ENCODE measurements around the gene LCE6A. TPM values are rescaled to one million over a fixed set of nuclear protein-coding genes. Genes with fewer than 3 reads are reported as not detected.

LCE6A gene
- total and polyA plus RNA-seq, 2 donors: not detected

- Histone ChIP-seq H3K4me3 (ENCODE audit: low read depth, low read length) (no peak overlapping the region), H3K27ac (ENCODE audit: low read depth) (no peak overlapping the region), H3K36me3 (ENCODE audit: insufficient read depth) (no peaks in the 10 kb centered on the region), H3K4me1 (ENCODE audit: insufficient read depth) (no peaks in the 10 kb centered on the region)
- DNase-seq (ENCODE audit: extremely low spot score): no peak
- WGBS: 81% methylated on average over 3 of the region's 3 CpGs
Measured at GRCh38 chr1:152860129-152860528, 17.5 kb downstream of the LCE6A start.

DNA sequence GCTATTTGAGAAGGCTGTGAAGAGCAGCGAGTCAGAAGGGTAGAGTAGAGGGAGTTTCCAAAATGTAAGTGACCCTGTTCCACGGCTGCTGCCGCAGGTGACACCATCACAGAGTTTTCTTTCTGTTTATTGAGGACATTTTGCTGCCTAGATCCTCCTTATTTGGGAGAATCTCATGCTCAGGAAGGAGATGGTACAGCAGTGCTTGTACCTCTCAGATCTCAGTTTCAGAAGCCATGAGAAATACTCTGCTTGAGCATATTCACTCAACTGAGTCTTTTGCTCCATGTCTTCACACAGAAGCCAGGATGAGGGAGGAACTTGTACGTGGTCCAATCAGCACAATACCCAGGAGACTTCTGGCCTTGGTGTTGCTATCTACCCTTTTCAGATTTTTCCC lies 18.7 kb downstream of the LCE6A start:
- 88% methylated on average over 4 of the region's 4 CpGs for WGBS
- Histone ChIP-seq H3K36me3 (ENCODE audit: insufficient read depth) (no peaks in the 10 kb centered on the region), H3K4me3 (ENCODE audit: low read depth, low read length) (no peak overlapping the region), H3K27ac (ENCODE audit: low read depth) (no peak overlapping the region), H3K4me1 (ENCODE audit: insufficient read depth) (no peaks in the 10 kb centered on the region)
- no peak for DNase-seq (ENCODE audit: extremely low spot score)

DNA sequence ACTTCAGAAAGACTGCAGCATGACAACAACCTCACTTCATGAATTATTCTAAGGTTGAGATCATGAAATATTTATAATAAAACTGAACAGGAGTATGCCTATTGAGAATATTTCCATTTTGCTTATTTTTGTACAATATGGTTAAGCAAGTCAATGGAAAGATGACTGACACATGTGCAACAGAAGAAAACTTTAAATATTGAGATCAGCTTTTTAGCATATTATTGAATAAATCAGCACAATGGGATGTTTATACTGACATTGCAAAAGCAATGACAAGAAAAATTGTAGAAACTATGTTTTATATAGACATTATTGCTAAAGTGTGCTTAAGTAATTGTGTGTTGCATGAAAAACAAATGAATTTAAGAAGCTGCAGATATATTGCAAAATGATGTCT lies 21.8 kb downstream of the LCE6A start:
- no peaks in the 10 kb centered on the region for H3K36me3 ChIP-seq (ENCODE audit: insufficient read depth)
- no peak overlapping the region for H3K4me3 ChIP-seq (ENCODE audit: low read depth, low read length)
- DNase-seq (ENCODE audit: extremely low spot score): no peak
- H3K27ac ChIP-seq (ENCODE audit: low read depth): no peak overlapping the region
- H3K4me1 ChIP-seq (ENCODE audit: insufficient read depth): no peaks in the 10 kb centered on the region

- Histone ChIP-seq H3K36me3 (ENCODE audit: insufficient read depth) (no peaks in the 10 kb centered on the region), H3K4me3 (ENCODE audit: low read depth, low read length) (no peak overlapping the region), H3K27ac (ENCODE audit: low read depth) (peak overlapping the region; percentile 12), H3K4me1 (ENCODE audit: insufficient read depth) (no peaks in the 10 kb centered on the region)
- 89% methylated on average over 2 of the region's 2 CpGs for WGBS
- no peak for DNase-seq (ENCODE audit: extremely low spot score)
Measured at GRCh38 chr1:152866321-152866720, 23.7 kb downstream of the LCE6A start.

DNA sequence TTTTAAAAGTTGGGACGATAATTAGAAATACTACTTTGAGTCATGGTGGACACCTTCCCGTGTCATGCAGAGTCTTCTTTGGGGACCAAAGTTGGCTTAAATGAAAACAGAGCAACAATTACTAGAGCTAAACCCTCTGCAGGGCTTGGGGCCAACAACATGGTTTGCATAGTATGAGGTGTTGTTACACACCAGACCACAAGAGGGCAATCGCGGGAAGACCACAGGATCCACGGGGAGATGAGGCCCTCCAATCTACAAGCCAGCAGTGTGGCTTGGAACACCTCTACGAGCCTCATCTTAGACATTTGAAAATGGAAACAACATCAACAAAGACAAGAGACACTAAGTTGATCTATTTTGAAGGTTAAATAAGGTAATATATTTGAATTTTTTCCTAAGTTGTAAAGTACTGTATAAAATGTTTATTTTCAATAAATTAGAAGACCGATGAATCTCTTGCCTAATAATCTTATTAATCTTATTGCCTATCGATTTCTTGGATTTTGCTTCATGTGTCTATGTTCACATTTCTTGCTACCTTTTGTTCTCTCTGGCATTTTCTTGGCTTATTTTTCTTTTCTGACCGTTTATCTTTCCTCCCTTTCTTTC lies 27.3 kb downstream of the LCE6A start:
- peak; percentile 18 for DNase-seq (ENCODE audit: extremely low spot score)
- Histone ChIP-seq H3K36me3 (ENCODE audit: insufficient read depth) (no peaks in the 10 kb centered on the region), H3K27ac (ENCODE audit: low read depth) (no peak overlapping the region), H3K4me1 (ENCODE audit: insufficient read depth) (no peaks in the 10 kb centered on the region), H3K4me3 (ENCODE audit: low read depth, low read length) (no peak overlapping the region)
- 42% methylated on average over 9 of the region's 9 CpGs for WGBS

DNA sequence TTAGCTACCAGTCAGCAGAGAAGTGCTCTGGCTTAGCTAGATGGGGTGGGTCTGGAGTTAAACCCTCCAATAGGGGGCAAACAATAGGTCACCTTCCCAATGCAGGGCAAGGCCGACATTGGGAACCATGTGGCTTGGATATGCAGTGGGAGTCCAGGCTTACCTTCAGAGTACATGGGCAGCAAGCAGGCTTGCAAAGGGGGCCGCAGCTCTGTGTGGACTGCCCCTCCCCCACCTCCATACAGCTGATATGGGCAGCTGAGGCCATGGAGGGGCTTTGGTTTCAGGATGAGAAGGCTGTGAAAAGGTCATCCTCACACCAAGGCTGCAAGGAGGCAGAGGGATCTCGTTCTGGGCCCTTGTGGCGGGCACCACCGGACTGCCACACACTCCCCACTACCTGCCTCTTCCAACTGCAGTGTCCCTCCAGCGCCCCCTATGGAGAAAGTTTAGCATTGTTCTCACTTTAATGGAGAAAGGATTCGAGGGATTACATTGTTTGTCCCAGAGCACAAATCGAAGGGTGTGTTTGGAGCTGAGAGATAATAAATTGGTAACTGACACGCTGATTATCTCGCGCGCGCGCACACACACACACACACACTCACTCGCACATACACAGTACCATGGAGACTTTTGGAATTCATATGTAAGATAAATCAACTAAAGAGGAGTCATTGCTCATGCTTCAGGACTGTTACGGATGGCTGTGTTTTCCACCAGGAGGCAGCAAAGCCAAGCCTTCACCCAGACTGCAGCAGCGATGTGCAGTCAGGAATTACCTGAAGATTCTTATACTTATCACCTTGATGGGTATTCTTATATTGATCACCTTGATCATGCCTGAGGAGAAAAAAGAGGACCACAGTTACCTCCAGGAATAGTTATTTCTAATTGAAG lies 28.4 kb downstream of the LCE6A start:
- 47% methylated on average over 17 of the region's 17 CpGs for WGBS
- Histone ChIP-seq H3K27ac (ENCODE audit: low read depth) (no peak overlapping the region), H3K4me1 (ENCODE audit: insufficient read depth) (no peaks in the 10 kb centered on the region), H3K36me3 (ENCODE audit: insufficient read depth) (no peaks in the 10 kb centered on the region), H3K4me3 (ENCODE audit: low read depth, low read length) (no peak overlapping the region)
- no peak for DNase-seq (ENCODE audit: extremely low spot score)

DNA sequence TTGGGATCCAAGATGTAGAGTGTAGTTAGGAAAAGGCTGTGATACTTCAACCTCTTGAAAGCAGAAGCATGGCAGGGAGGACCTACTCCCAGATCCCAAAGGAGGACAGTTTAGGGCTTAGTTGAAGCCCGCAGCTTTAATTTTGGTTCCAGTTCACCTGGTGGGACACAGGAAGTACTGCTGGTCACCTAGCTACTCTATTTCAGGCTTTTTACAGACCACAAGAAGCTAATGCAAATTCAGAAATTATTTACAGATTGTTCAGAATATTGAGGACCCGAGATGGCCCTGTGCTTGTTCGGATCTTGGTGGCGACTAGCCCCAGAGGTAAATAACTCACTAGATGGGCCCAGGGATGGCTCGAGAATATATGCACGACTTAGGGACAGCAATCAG lies 29.1 kb downstream of the LCE6A start:
- no peak for DNase-seq (ENCODE audit: extremely low spot score)
- Histone ChIP-seq H3K4me3 (ENCODE audit: low read depth, low read length) (no peak overlapping the region), H3K4me1 (ENCODE audit: insufficient read depth) (no peaks in the 10 kb centered on the region), H3K36me3 (ENCODE audit: insufficient read depth) (no peaks in the 10 kb centered on the region), H3K27ac (ENCODE audit: low read depth) (no peak overlapping the region)
- 90% methylated on average over 6 of the region's 6 CpGs for WGBS

DNA sequence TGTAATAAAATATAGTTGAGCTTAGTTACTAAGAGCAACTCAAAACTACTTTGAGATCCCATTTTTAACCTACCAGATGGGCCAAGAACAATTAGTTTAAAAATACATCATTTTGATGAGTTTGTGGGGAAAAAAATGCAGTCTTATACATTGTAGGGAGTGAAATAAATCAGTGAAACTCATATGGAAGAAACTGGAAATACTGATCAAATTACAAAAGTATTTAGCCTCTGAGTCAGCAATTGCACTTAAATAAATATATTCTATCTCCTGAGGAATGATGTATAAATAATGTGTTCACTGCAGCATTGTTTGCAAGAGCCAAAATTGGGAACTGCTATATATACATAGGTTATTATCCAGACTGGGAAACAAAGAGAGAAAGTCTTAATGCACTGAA lies 30.8 kb downstream of the LCE6A start:
- Histone ChIP-seq H3K36me3 (ENCODE audit: insufficient read depth) (no peaks in the 10 kb centered on the region), H3K4me1 (ENCODE audit: insufficient read depth) (no peaks in the 10 kb centered on the region), H3K27ac (ENCODE audit: low read depth) (no peak overlapping the region), H3K4me3 (ENCODE audit: low read depth, low read length) (no peak overlapping the region)
- peak; percentile 10 for DNase-seq (ENCODE audit: extremely low spot score)

DNA sequence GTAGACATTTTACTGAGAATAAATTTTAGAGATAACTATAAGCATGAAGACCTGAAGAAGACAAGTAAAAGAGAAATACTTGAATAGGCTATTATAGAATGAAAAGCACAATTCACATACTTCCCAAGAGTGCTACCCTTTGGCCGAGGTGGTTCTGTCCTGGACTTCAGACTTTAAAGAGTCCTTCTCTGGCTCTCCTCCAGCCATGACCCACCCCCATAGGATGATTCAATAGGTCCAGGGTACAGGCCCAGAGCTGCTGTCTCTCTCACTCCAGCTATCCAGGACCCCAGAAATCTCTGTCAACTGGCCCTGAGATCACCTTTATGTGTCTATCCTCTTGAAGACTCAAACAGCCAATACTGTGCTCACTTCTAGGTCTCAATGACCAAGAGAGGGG lies 34.2 kb downstream of the LCE6A start:
- DNase-seq (ENCODE audit: extremely low spot score): no peak

DNA sequence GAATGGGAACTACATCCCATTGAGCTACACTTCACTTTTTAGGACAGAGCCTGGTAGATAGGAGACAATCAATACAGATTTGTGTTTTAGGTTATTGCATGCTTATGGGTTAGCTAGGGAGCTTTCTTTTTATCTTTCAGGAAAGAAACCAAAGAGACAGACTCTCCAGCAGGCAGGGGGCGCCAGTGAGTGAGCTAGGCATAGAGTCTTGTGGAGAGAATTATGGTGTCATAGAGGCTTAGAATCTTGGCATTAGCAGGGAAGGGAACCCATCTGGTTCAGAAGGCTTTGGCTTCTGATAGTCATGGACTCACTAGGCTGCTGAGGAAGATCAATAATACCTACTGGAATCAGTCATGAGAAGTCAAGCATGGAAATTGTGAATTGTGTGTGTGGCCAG lies 35.4 kb downstream of the LCE6A start, which contains the start of gene SMCP:
TSS of gene SMCP (plus strand) at position 281 of the 400 bp plus-strand sequence. CDS start 6,101 bp downstream, outside the sequence.
- H3K27ac ChIP-seq (ENCODE audit: low read depth): no peak within 1 kb of the TSS

More for the DNA sequence above, 34.2 kb downstream of the LCE6A start:
- Histone ChIP-seq H3K27ac (ENCODE audit: low read depth) (no peak overlapping the region), H3K4me1 (ENCODE audit: insufficient read depth) (no peaks in the 10 kb centered on the region), H3K4me3 (ENCODE audit: low read depth, low read length) (no peak overlapping the region), H3K36me3 (ENCODE audit: insufficient read depth) (no peaks in the 10 kb centered on the region)
- WGBS: 86% methylated on average over 1 of the region's 1 CpG

DNA sequence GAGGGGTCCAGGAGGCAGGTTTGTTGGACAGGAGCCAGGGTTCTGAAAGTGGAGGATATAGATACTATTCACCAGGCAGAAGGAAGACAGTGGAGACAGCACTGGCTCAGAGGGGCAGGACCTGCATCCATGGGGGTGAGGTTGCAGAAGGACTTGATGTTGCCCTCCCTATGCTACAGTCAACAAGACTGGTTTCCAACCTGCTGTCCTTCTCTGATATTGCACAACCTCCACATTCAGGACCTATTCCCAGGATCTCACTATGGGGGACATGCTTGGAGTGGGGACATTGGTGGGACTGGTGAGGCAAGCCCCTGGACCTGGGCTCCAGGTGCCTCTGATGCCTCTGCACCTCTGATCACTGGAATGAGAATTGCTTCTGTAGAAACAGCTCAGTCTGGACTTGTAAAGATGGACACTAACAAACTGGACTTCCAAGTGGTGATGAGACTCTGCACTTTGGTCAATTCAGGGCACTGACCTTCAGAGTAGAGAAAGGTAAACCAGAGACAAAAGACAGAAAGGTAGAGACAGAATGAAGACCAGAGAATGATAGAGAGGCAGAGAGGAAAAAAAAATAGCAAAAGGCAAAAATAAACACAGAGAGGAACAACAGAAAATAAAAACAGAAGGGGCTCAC lies 37.0 kb downstream of the LCE6A start:
- Histone ChIP-seq H3K4me3 (ENCODE audit: low read depth, low read length) (no peak overlapping the region), H3K36me3 (ENCODE audit: insufficient read depth) (no peaks in the 10 kb centered on the region), H3K27ac (ENCODE audit: low read depth) (peak overlapping the region; percentile 48), H3K4me1 (ENCODE audit: insufficient read depth) (no peaks in the 10 kb centered on the region)
- DNase-seq (ENCODE audit: extremely low spot score): no peak

More for the DNA sequence above, 35.4 kb downstream of the LCE6A start, which contains the start of gene SMCP:
- Histone ChIP-seq H3K4me3 (ENCODE audit: low read depth, low read length) (no peak within 1 kb of the TSS), H3K36me3 (ENCODE audit: insufficient read depth) (no peaks in the 10 kb centered on the region), H3K4me1 (ENCODE audit: insufficient read depth) (no peaks in the 10 kb centered on the region)
- no peak for DNase-seq (ENCODE audit: extremely low spot score)
- WGBS: 19% methylated on average over 1 of the region's 1 CpG

- WGBS: 80% methylated on average over 4 of the region's 4 CpGs
- no peak overlapping the region for H3K4me3 ChIP-seq (ENCODE audit: low read depth, low read length)
- H3K4me1 ChIP-seq (ENCODE audit: insufficient read depth): no peaks in the 10 kb centered on the region
- no peak for DNase-seq (ENCODE audit: extremely low spot score)
- peak overlapping the region; percentile 48 for H3K27ac ChIP-seq (ENCODE audit: low read depth)
- no peaks in the 10 kb centered on the region for H3K36me3 ChIP-seq (ENCODE audit: insufficient read depth)
Measured at GRCh38 chr1:152880316-152880715, 37.7 kb downstream of the LCE6A start.

DNA sequence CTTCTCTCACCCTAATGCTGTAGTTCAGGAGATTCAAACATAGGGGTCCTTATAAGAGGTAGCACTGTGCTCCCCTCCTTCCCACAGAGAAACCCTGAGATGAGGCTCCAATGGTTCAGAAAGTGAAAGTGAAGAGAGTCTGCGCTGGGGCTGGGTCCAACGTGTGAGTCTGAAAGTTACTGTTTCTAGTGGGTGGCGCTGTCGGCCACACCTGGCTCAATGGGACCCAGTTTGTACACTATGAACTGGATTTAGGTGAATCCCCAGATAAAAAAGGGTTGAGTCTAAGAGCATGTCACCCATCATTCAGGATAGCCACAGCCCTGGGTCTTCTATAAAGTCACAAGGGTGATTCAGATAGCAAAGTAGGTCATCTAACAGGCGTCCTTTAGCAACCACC lies 38.3 kb downstream of the LCE6A start:
- DNase-seq (ENCODE audit: extremely low spot score): no peak
- 65% methylated on average over 5 of the region's 5 CpGs for WGBS
- H3K4me1 ChIP-seq (ENCODE audit: insufficient read depth): no peaks in the 10 kb centered on the region
- H3K36me3 ChIP-seq (ENCODE audit: insufficient read depth): no peaks in the 10 kb centered on the region
- peak overlapping the region; percentile 31 for H3K27ac ChIP-seq (ENCODE audit: low read depth)
- no peak overlapping the region for H3K4me3 ChIP-seq (ENCODE audit: low read depth, low read length)

DNA sequence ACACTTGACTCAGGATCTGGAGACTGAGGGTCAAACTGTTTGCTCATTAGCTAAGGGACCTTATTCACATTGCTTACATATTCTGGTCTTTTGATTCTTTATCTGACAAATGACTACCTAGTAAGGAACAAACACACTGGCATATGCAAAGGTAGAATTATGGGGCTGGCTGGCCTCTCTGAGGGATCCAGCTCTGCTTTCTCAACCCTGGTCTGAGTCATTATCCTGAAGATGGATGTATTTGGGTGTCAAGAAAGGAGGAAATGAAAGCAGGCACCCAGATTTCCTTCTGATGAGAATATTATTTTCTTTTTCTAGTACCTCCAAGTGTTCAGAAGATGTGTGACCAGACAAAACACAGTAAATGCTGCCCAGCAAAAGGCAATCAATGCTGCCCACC lies 41.4 kb downstream of the LCE6A start:
- Histone ChIP-seq H3K4me3 (ENCODE audit: low read depth, low read length) (no peak overlapping the region), H3K36me3 (ENCODE audit: insufficient read depth) (no peaks in the 10 kb centered on the region), H3K27ac (ENCODE audit: low read depth) (no peak overlapping the region), H3K4me1 (ENCODE audit: insufficient read depth) (no peaks in the 10 kb centered on the region)
- no peak for DNase-seq (ENCODE audit: extremely low spot score)
